ENCODE data around the gene STYX.
"Not testable (repeated sequence)": the region's sequence is repeated elsewhere in the genome, so short reads cannot be mapped to it uniquely, and the experiment has no call there.

DNA sequence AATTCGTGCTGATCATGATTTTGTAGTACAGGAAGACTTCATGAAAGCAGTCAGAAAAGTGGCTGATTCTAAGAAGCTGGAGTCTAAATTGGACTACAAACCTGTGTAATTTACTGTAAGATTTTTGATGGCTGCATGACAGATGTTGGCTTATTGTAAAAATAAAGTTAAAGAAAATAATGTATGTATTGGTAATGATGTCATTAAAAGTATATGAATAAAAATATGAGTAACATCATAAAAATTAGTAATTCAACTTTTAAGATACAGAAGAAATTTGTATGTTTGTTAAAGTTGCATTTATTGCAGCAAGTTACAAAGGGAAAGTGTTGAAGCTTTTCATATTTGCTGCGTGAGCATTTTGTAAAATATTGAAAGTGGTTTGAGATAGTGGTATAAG is 2.5 kb upstream of the STYX start:
- not testable (repeated sequence) for TF ChIP-seq SP1 (IDR thresholded peaks at IDR 0.05); HDGF (IDR thresholded peaks at IDR 0.05; ENCODE audit: borderline replicate concordance); FOXK2 (IDR thresholded peaks at IDR 0.05); ELF4 (IDR thresholded peaks at IDR 0.05); FOXM1 (IDR thresholded peaks at IDR 0.05; ENCODE audit: borderline replicate concordance); TARDBP (IDR thresholded peaks at IDR 0.05); FOXA1 (IDR thresholded peaks at IDR 0.05); BHLHE40 (IDR thresholded peaks at IDR 0.05; ENCODE audit: borderline replicate concordance); NFRKB (IDR thresholded peaks at IDR 0.05); SUZ12 (IDR thresholded peaks at IDR 0.05); ARNT (IDR thresholded peaks at IDR 0.05); CTBP1 (IDR thresholded peaks at IDR 0.05; ENCODE audit: borderline replicate concordance); LEF1 (IDR thresholded peaks at IDR 0.05; ENCODE audit: borderline replicate concordance)
- TF ChIP-seq, protein P1, sequence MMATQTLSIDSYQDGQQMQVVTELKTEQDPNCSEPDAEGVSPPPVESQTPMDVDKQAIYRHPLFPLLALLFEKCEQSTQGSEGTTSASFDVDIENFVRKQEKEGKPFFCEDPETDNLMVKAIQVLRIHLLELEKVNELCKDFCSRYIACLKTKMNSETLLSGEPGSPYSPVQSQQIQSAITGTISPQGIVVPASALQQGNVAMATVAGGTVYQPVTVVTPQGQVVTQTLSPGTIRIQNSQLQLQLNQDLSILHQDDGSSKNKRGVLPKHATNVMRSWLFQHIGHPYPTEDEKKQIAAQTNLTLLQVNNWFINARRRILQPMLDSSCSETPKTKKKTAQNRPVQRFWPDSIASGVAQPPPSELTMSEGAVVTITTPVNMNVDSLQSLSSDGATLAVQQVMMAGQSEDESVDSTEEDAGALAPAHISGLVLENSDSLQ (IDR thresholded peaks at IDR 0.05): not testable (repeated sequence)

Data from HEK293T (cell line).